Measurements from ENCODE around the gene MTSS2. TPM values are rescaled to one million over a fixed set of nuclear protein-coding genes. Genes with fewer than 3 reads are reported as not detected.

Gene MTSS2
- total and polyA plus RNA-seq, 2 of the 8 experiments (the other 6 are each of a cell fraction or from before 2014, with no cell fraction given), result 23.3 to 36.7 TPM

- TF ChIP-seq, protein P1, sequence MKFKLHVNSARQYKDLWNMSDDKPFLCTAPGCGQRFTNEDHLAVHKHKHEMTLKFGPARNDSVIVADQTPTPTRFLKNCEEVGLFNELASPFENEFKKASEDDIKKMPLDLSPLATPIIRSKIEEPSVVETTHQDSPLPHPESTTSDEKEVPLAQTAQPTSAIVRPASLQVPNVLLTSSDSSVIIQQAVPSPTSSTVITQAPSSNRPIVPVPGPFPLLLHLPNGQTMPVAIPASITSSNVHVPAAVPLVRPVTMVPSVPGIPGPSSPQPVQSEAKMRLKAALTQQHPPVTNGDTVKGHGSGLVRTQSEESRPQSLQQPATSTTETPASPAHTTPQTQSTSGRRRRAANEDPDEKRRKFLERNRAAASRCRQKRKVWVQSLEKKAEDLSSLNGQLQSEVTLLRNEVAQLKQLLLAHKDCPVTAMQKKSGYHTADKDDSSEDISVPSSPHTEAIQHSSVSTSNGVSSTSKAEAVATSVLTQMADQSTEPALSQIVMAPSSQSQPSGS (IDR thresholded peaks at IDR 0.05; ENCODE audit: low read length), result no peak
- TF ChIP-seq KDM4A (IDR thresholded peaks at IDR 0.05; ENCODE audit: low read depth, low read length, severe bottlenecking) (no peak), ZNF274 (IDR thresholded peaks at IDR 0.05; ENCODE audit: borderline replicate concordance, extremely low read depth, low read length) (no peak)
- TF ChIP-seq, protein P2, sequence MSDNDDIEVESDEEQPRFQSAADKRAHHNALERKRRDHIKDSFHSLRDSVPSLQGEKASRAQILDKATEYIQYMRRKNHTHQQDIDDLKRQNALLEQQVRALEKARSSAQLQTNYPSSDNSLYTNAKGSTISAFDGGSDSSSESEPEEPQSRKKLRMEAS (IDR thresholded peaks at IDR 0.05), result no peak
These were observed 14.5 kb upstream of the MTSS2 start (continued) for GRCh38 chr16:70700101-70701020.

Measured in H1 (cell line).